NOMO-1 treated with dmso at 0.1 percent for 144 hours (cell line): Measurements from ENCODE around the gene TJP3.

Experiments
- DNase-seq: peaks from one replicate; lab custom pipeline; 2025; ENCODE audit not compliant: unreplicated experiment; lab: John Stamatoyannopoulos, UW

The TJP3 gene

DNA sequence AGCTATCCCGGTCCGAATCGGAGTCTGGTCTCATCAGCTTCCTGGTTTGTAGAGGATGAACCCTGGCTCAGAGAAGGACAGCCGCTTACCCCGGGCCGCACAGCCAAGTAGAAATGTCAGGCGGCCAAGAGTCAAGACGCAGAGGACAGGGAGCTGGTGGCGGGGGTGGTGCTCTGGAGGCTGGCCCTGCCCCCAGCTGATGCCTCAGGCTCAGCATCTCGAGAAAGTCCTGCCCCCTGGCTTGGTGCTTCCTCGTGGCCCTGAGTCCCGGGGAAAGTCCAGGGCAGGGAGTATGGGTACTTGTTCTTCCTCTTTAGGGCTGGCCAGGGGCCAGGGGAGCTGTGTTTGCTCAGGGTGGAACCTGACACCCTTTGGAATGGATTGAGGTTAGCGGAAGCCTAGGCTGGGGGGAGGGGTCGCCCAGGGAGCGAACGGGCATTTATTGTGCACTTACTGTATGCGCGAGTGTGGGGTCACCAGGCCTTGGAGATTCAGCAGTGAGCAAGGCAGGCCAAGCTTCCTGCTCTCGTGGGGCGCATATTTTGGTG lies 2.2 kb downstream of the TJP3 start:
- no peak for DNase-seq

DNA sequence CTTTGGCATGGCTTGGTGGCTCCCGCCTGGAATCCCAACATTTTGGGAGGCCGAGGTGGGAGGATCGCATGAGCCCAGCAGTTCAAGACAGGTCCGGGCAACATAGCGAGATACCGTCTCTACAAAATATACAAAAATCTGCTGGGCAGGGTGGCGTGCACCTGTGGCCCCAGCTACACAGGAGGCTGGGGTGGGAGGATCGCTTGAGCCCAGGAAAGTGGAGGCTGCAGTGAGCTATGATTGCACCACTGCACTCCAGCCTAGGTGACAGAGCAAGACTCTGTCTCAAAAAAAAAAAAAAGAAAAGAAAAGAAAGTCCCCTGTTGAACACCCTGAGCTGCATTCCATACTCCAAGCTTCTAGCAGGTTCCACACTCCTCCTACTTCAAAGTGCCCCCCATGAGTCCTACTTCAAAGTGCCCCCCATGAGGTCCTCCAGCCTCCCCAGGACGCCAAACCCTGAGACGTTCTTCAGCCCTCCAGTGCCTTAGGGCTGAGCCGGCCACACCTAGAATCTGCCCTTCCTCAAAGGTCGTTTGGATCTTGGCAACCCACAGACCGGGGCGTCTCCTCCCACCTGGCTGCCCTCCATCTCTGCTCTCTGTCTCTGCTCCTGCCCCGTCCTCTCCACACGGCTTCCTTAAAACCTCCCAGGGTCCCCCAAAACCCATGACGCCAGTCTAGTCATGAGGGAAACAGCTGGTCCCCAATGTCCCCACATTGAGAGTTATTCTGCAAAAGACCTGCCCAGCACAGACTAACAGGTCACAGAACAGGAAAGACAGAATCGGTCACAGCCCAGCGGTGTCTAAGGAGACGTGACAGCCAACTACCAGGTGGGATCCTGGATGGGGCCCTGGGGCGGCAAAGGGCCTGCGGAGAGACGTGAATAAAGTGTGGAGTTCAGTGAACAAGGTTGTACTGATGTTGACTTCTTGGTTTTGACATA lies 4.8 kb downstream of the TJP3 start:
- DNase-seq, result no peak

DNA sequence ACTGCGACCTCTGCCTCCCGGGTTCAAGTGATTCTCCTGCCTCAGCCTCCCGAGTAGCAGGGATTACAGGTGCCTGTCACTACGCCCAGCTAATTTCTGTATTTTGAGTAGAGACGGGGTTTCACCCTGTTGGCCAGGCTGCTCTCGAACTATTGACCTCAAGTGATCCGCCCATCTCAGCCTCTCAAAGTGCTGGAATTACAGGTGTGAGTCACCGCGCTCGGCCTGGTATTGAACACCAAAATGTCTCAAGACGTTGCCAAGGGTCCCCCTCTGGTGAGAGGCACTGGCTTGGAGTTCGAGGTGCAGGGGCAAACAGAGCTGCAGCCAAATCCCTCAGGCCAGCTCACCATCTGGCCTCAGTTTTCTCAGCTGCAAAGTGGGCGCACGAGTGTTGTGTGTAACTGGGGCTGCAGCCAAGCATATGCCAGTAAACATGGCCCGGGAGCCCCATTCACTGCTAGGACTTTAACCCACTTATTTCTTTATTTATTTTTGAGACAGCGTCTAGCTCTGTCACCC lies 8.0 kb downstream of the TJP3 start:
- DNase-seq, result no peak

DNA sequence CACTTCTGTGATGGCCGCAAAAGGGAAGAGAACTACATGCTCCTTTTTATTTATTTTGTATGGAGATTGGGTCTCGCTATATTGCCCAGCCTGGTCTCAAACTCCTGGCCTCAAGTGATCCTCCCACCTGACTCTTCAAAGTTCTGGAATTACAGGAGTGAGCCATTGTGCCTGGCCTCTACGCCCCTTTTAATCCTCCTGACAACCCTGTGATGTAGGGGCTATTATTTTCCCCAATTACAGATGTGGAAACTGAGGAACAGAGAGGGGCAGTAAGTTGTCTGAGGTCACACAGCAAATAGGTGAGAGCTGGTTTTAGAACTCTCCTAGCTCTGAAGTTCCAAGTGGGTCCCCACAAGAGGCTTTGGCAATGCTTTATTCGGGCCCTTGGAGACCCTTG lies 11.7 kb downstream of the TJP3 start:
- DNase-seq, result no peak

DNA sequence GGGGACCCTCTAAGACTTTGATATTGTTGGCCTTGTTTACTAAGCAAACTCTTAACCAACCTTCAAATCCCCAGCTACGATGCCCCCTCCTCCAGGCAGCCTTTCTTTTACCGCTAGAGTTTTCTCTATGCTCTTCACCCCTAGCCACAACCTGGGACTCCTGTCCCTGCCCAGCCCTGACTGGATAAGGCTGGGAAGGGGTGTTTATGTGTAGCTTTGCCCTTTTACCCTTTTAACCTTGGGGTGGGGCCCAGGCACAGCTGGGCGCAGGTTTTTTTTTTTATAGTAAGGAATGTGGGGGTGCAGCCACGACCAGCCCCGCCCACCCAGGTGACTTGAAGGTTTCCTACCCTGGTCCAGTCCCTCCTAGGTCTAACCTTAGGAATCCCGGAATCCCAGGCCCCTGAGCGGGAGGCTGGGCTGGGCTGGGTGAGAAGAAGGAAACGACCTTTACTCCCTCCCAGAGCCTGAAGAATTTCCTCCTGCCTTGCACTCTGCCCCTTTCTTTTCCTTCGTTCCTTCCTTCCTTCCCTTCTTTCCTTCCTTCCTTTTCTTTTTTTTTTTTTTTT lies 12.2 kb downstream of the TJP3 start:
- no peak for DNase-seq

DNA sequence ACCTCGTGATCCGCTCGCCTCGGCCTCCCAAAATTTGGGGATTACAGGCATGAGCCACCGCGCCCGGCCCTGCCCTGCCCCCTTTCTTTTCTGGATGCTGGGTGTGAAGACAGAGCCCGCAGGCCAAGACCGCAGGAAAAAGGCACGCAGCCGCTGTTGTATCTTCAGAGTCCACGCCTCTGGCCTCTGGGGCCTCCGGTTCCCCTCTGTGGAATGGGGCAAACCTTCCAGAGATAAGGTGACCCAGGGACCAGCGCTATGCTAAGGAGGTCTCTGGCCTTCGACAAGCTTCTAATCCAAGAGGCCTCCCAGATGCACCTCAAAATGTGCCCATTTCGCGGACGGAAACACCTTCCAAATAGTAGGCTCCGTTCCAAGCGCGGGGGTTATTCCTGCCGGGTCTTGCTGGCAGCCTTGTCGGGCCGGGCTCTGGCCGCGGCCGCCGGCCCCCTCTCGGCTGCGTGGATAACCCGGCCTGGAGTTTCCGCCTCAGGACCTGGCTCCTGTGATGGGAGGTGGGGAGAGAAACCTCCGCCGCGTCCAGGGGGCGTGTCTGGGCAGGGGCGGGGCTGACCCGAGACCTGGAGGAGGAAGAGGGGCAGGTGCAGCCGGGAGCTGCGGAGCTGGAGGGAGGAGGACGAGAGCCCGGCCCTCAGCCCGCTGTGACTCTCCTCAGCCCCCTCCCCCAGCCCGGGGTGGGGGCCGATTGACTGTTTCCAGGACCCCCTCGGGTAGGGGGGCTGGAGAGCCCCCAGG lies 13.1 kb downstream of the TJP3 start:
- peak; percentile 90 for DNase-seq

DNA sequence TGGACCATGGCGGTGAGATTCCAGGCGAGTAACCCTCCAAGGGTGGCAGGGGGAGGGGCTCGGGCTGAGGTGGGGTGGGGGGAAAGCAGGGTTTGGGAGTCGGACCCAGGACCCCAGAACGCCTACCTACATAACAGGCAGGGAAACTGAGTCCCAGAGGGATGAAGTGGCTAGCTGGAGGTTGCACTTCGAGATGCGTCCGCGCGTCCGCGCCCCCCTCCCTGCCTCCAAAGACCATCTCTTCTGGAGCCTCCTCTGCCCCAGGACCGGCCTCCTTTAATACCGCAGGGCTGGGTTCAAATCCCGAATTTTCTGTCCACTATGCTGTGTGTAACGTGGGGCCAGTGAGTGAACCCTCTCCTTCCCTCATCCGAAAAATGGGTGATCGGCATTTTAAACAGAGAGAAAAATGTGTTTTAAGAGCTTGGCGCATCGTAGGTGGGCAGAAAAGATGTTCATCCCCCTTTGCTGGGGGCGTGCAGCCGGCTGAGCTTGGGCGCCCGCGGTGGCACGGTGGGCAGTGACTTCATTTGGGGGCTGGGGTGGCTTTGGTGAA lies 13.8 kb downstream of the TJP3 start:
- no peak for DNase-seq

DNA sequence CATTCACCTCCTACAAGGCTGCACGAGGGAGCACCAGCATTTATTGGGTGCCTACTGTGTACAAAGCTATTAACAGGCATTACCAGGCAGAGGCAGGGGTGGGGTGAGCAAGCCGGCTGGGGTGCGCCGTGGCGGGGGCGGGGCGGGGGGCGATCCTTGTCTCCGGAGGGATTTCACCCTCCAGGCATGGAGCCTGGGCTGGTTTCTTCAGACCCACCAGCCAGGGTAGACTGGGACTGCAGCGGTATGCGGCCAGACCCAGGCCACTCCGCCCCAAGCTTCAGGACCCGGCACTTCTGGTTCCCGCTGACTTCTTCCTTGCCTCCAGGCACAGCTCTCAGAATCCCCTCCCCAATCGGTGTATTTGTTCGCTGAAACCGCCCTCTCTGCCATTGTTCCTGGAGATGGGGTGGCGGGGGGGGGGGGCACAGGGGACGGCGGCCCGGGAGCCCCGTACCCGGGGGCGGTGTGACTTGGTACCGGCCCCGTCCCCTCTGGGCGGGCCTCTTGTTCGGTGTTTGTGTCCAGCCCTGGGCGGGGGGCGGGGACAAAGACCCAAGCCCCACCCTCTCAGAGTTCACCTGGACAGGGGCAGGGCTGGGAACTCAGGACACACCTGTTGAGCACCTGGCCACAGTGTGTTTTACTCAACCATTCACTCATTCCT lies 14.4 kb downstream of the TJP3 start:
- DNase-seq, result no peak

DNA sequence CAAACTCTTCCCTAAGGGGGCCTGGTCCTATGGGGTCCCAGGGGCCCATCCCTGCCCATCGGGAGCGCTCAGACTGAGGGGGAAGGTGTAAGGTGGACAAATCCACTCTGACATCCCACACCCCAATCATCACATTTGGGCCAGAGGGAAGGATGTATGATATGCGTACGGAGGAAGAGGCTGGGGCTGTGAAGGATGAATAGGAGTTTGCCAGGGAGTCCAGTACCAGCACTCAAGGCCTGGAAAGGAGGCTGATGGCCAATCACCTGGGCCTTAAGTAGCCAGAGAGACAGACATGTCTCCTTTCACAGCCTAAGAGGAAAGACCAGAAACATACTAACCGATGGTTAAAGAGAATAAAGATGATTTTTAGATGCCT lies 14.9 kb downstream of the TJP3 start:
- no peak for DNase-seq

DNA sequence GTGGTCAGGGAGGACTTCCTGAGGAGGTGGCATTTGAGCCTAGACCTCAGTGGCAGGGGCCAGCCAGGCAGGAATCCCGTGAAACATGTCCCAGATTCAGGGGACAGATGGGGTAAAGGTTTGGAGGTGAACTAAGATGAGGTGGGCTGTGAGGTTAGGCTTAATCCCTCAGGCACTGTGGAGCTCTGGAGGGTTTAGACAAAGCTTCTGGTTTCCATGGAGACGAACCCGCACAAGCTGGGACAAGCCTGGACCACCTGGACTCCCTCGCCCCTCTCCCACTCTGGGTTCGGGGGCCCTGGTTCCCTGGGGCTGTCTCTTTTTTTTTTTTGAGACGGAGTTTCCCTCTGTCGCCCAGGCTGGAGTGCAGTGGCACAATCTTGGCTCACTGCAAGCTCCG lies 15.7 kb downstream of the TJP3 start:
- DNase-seq, result no peak

DNA sequence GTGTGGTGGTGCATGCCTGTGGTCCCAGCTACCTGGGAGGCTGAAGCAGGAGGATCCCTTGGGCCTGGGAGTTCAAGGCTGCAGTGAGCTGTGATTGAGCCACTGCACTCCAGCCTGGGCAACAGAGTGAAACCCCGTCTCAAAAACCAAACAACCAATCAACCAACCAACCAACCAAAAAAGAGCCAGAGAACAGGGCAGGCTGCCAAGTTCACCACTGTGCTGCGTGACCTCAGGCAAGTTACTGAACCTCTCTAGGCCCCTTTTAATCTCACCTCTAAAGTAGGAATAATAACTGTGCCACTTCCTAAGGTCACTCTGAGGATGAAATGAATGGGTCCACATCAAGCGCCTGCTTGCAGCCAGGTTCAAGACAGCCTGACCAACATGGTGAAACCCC lies 16.9 kb downstream of the TJP3 start:
- DNase-seq, result no peak

DNA sequence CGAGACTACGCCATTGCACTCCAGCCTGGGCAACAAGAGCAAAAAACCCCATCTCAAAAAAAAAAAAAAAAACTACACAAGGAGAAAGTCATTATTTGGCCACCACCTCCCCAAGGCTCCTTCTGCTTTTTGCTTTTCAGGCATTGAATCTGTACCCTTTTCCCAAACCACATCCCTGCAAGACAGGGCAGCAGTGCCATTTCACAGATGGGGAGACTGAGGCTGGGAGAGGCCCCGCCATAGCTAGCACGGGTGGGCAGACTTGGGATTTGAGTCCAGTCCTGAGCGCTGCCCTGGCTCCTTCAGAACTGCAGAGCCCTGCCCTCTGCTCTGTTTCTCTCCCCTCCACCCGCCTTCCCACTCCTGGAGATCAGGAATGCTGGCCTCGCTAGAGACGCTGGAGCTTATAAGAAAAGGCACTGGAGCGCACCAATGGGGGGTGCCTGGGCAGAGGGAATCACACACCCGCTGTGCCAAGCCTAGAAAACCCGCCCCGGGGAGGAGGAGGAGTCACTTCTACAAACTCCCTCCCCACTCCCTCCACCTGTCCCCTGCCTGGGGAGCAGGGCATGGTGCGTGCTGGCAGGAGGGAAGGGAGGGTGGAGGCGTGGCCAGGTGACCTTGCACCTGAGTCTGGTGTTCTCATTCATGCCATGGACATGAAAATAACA lies 17.6 kb downstream of the TJP3 start:
- no peak for DNase-seq

DNA sequence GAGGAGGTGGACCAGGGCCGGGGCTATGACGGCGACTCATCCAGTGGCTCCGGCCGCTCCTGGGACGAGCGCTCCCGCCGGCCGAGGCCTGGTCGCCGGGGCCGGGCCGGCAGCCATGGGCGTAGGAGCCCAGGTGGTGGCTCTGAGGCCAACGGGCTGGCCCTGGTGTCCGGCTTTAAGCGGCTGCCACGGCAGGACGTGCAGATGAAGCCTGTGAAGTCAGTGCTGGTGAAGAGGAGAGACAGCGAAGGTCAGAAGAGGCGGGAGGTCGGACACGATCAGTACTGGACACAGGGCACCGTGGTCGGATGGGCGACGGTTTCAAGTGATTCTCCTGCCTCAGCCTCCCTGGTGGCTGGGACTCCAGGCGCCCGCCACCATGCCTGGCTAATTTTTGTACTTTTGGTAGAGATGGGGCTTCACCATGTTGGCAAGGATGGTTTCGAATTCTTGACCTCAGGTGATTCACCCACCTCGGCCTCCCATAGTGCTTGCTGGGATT lies 22.3 kb downstream of the TJP3 start:
- no peak for DNase-seq

DNA sequence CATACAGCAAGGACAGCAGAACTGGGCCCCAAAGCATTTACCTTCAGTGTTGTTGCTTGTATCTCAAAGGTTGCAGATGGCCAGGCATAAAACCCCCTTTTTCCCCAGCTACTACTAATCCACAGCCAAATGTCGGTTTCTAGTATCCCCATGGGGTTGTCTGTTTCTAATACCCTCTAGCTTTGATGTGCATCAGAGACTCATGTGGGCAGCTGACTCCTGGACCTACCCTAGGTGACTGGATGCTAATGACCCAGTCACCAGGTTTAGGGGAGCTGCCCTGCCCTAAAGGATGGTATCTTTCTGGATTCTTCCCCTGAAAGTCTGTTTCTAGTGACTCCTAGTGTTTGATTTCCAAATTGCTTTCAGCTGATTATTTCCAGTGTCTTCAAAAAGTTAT lies 23.9 kb downstream of the TJP3 start:
- DNase-seq, result no peak

DNA sequence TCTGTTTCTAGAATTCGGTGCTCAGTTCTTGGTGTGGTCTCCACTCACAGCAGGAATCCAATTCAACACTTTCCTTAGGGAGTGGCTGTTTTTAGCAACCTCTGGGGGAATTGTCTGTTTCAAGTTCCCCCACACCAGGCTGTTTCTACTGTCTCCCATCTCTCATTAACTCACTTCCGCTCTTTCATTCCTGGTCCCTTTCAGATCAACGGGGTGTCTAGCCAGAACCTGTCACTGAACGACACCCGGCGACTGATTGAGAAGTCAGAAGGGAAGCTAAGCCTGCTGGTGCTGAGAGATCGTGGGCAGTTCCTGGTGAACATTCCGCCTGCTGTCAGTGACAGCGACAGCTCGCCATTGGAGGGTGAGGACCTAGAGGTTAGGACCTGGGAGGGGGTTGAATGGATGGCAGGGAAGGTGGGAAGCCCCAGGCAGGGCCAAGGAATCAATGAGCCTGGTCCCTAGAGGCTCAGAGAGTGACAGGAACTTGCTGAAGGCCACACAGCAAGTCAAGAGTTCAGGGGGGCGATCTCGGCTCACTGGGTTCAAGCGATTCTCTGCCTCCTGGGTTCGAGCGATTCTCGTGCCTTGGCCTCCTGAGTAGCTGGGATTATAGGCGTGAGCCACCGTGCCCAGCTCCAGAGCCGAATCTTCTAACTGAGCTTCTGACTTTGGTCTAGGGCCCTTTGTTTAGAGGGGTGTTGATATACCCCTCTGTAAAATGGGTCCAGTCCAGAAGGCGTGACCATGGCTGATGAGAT lies 25.5 kb downstream of the TJP3 start:
- DNase-seq, result no peak

DNA sequence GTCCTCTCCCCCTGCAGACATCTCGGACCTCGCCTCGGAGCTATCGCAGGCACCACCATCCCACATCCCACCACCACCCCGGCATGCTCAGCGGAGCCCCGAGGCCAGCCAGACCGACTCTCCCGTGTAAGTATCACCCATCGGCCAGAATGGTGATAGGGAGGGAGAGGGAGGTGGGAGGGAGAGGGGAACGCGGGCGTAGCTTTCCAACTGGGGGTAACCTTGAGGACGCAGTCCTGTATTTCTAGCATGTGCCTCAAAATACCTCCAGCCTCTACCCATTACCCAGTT lies 26.1 kb downstream of the TJP3 start:
- no peak for DNase-seq

DNA sequence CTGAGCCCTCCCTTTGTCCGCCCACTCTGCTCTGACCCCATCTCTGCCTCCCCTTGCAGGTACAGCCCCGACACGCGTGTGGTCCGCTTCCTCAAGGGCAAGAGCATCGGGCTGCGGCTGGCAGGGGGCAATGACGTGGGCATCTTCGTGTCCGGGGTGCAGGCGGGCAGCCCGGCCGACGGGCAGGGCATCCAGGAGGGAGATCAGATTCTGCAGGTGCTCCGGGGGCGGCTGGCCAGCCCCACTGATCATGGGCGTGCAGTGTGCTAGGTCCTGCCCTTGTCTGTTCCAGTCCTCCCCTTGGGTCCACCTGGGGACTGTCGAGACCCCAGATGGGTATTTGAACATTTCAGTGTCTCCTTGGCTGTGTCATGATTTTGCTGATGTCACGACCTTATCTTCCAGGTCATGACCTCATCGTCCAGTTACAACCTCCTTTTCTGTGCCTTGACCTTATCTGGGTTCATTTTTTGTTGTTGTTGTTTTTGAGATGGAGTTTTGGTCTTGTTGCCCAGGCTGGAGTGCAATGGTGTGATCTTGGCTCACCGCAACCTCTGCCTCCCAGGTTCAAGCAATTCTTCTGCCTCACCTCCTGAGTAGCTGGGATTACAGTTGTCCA lies 28.0 kb downstream of the TJP3 start:
- DNase-seq, result no peak

DNA sequence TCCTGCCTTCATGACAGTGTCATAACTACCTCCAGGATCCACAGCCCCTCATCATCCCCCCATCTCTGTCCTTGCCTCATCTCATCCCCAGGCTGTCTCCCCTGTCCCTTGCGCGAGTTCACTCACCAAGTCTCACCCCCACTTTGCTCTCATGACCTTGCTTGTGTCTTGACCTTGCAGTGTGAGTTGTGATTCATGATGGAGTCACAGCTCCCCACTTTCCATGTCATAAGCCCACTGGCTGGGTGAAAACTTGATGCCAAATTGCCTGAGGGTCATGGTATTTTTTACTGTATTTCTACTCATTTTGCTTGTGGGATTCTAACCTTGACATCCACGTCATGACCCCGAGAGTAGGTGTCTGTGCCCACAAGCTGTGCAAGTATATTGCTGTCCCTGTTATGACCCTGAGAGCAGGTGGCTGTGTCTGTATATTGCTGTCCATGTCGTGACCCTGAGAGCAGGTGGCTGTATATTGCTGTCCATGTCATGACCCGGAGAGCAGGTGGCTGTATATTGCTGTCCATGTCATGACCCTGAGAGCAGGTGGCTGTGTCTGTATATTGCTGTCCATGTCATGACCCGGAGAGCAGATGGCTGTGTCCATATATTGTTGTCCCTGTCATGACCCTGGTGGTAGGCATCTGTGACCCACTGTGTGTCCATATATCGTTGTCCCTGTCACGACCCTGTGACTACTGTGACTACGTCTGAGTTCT lies 29.5 kb downstream of the TJP3 start:
- no peak for DNase-seq
